GM18909 (cell line): ENCODE measurements around the gene PDCD5.

ENCODE experiments used
- ATAC-seq: cut with Tn5 transposase; IDR thresholded peaks from one replicate; pipeline ENCODE4 v1.9.1; 2021; ENCODE audit warnings: mild to moderate bottlenecking; ENCODE audit not compliant: unreplicated experiment, poor library complexity

PDCD5 gene

GRCh38 chr19:32627714-32628270 is 46.8 kb downstream of the PDCD5 start:
- ATAC-seq: no peak

- ATAC-seq: no peak
These were observed 49.3 kb downstream of the PDCD5 start for GRCh38 chr19:32630338-32630737.

GRCh38 chr19:32631381-32631780 is 50.4 kb downstream of the PDCD5 start:
- ATAC-seq: no peak
